Kidney (tissue), 14 donors: ENCODE data around the gene SFTA2. TPM values are rescaled to one million over a fixed set of nuclear protein-coding genes. Genes with fewer than 3 reads are reported as not detected.

Experiments
- DNase-seq, 5 donors: peaks; one replicate each; pipeline ENCODE4 v3.0.0-alpha.2; 2013 to 2020
- FAIRE-seq: peaks from 2 replicates; lab custom pipeline; 2012; peaks lifted over from hg19 to GRCh38; lab: Jason Lieb, UNC
- H3K27ac ChIP-seq, 2 donors: one replicate each; pipeline ENCODE4 v1.7.0; 2013; ENCODE audit warnings: low read depth in 2 of 2, low read length in 2 of 2, inconsistent platforms in 1 of 2
- H3K27me3 ChIP-seq: one replicate; pipeline ENCODE4 v1.7.1; 2013; ENCODE audit warnings: low read length, inconsistent platforms; ENCODE audit not compliant: control insufficient read depth, insufficient read depth
- H3K36me3 ChIP-seq, 3 donors: one replicate each; pipeline versions ENCODE4 v1.7.0 to v1.7.1; 2013; ENCODE audit warnings: low read length in 3 of 3, control low read depth in 1 of 3, inconsistent platforms in 1 of 3; ENCODE audit not compliant: insufficient read depth in 3 of 3, control insufficient read depth in 2 of 3
- H3K4me1 ChIP-seq, 3 donors: one replicate each; pipeline versions ENCODE4 v1.7.0 to v1.7.1; 2013; ENCODE audit warnings: low read length in 3 of 3, inconsistent platforms in 1 of 3, low read depth in 1 of 3; ENCODE audit not compliant: control insufficient read depth in 2 of 3, insufficient read depth in 2 of 3
- H3K4me3 ChIP-seq, 3 donors: one replicate each; pipeline versions ENCODE4 v1.7.0 to v1.8.1; 2013; ENCODE audit warnings: low read length in 3 of 3, control low read depth in 1 of 3, inconsistent platforms in 1 of 3
- H3K9ac ChIP-seq, 3 donors: one replicate each; pipeline versions ENCODE4 v1.7.0 to v1.7.1; 2013; ENCODE audit warnings: low read length in 3 of 3, control low read depth in 1 of 3, inconsistent platforms in 1 of 3
- H3K9me3 ChIP-seq, 3 donors: one replicate each; pipeline versions ENCODE4 v1.7.0 to v1.7.1; 2013; ENCODE audit warnings: low read length in 3 of 3, control low read depth in 1 of 3, inconsistent platforms in 1 of 3; ENCODE audit not compliant: control insufficient read depth in 2 of 3, insufficient read depth in 1 of 3
- CTCF ChIP-seq: IDR thresholded peaks from 3 replicates; pipeline ENCODE4 v1.5.1; 2012; ENCODE audit warnings: mild to moderate bottlenecking, moderate library complexity, borderline replicate concordance; ENCODE audit not compliant: insufficient read depth; ENCODE audit errors: extremely low read depth
- intact Hi-C: fragments of 100-400 bp; cut with DNase I; formaldehyde crosslinking; loops from one replicate; pipeline ENCODE4 v1.11.1; 2022
- polyA plus RNA-seq: library from polyadenylated mRNA; stranded (reverse); fragments of 350-450 nt; fragmentation: Illumina TruSeq; extraction: RNeasy Lipid Tissue Mini Kit (QIAGEN cat#74804); gene quantifications from one replicate; pipeline ENCODE4 v1.2.3, GENCODE V29; 2014; ENCODE audit warnings: low read depth, low replicate concordance; ENCODE audit not compliant: insufficient read depth
- total RNA-seq: library from RNA; stranded (reverse); fragmentation: NEBNext Ultra II Directional; extraction: Animal tissue kit (Norgen Biotek cat#: 25700); gene quantifications from one replicate; pipeline ENCODE4 v1.2.1, GENCODE V29; 2021
- donor health status: control.
- donor health status: control.
- donor health status: control.
- donor health status: control.
- donor health status: control.
- donor health status: DM: yes; HTN: yes; CAD: no.
- donor health status: Normal renal cell carcinoma (clear cell type).

SFTA2 gene
- total and polyA plus RNA-seq, 2 donors from 2014 or later, result 7.4 to 30.5 TPM

GRCh38 chr6:30966154-30966553, 34.2 kb upstream of the SFTA2 start:
- Histone ChIP-seq H3K4me3 (no peak overlapping the region), H3K4me1 (no peaks in the 10 kb centered on the region), H3K27ac (no peak overlapping the region), H3K9ac (no peak overlapping the region), H3K27me3 (no peaks in the 10 kb centered on the region), H3K9me3 (no peaks in the 10 kb centered on the region), H3K36me3 (no peaks in the 10 kb centered on the region)
- intact Hi-C loops, result no loop called here
- no peak for TF ChIP-seq CTCF
- DNase-seq (no peak), FAIRE-seq (no peak)

- DNase-seq (no peak), FAIRE-seq (no peak)
- Histone ChIP-seq H3K36me3 (no peaks in the 10 kb centered on the region), H3K27ac (no peak overlapping the region), H3K9ac (no peak overlapping the region), H3K4me3 (no peak overlapping the region), H3K9me3 (no peaks in the 10 kb centered on the region), H3K27me3 (no peaks in the 10 kb centered on the region), H3K4me1 (no peaks in the 10 kb centered on the region)
- intact Hi-C loops, result no loop called here
- TF ChIP-seq CTCF, result no peak
Observed at GRCh38 chr6:30965140-30965601, 33.2 kb upstream of the SFTA2 start.

GRCh38 chr6:30964075-30964474, 32.1 kb upstream of the SFTA2 start:
- H3K27me3 ChIP-seq, result no peaks in the 10 kb centered on the region
- no peak overlapping the region for H3K4me3 ChIP-seq
- no peak overlapping the region for H3K27ac ChIP-seq
- intact Hi-C loops, result no loop called here
- TF ChIP-seq CTCF, result no peak
- H3K9ac ChIP-seq, result no peak overlapping the region
- DNase-seq (no peak), FAIRE-seq (no peak)
- no peaks in the 10 kb centered on the region for H3K4me1 ChIP-seq
- H3K9me3 ChIP-seq, result no peaks in the 10 kb centered on the region
- no peaks in the 10 kb centered on the region for H3K36me3 ChIP-seq

GRCh38 chr6:30963641-30964040, 31.7 kb upstream of the SFTA2 start:
- no peak overlapping the region for H3K9ac ChIP-seq
- no peak overlapping the region for H3K27ac ChIP-seq
- no peak overlapping the region for H3K4me3 ChIP-seq
- DNase-seq, result no peak
- FAIRE-seq, result no peak
- no peaks in the 10 kb centered on the region for H3K4me1 ChIP-seq
- no peaks in the 10 kb centered on the region for H3K36me3 ChIP-seq
- no peak for TF ChIP-seq CTCF
- intact Hi-C loops, result no loop called here
- H3K27me3 ChIP-seq, result no peaks in the 10 kb centered on the region
- no peaks in the 10 kb centered on the region for H3K9me3 ChIP-seq
